Measurements from ENCODE around the gene PRR7.

The PRR7 gene

GRCh38 chr5:177491983-177492746, 45.6 kb downstream of the PRR7 start:
- peaks cover 33% of the 10 kb centered on the region for H3K4me1 Mint-ChIP-seq
- H3K9me3 Mint-ChIP-seq = no peaks in the 10 kb centered on the region
- H3K4me3 Mint-ChIP-seq = no peak overlapping the region
- DNase-seq (ENCODE audit: low spot score in 2 of 2) (no peak), ATAC-seq (ENCODE audit: low read depth) (no peak)
- no peak overlapping the region for H3K27ac Mint-ChIP-seq
- peaks cover 21% of the 10 kb centered on the region for H3K36me3 Mint-ChIP-seq
- H3K27me3 Mint-ChIP-seq = no peaks in the 10 kb centered on the region

- Mint-ChIP-seq H3K27me3 (no peaks in the 10 kb centered on the region), H3K4me1 (peaks cover 33% of the 10 kb centered on the region), H3K27ac (no peak overlapping the region)
Measured at GRCh38 chr5:177492841-177493240, 46.2 kb downstream of the PRR7 start.

GRCh38 chr5:177493795-177494345, 47.3 kb downstream of the PRR7 start:
- DNase-seq (ENCODE audit: low spot score in 2 of 2) = no peak
- peak overlapping the region; percentile 77 for H3K27ac Mint-ChIP-seq
- no peaks in the 10 kb centered on the region for H3K9me3 Mint-ChIP-seq
- H3K27me3 Mint-ChIP-seq = peaks cover 1% of the 10 kb centered on the region
- peaks cover 40% of the 10 kb centered on the region for H3K4me1 Mint-ChIP-seq
- H3K4me3 Mint-ChIP-seq = peak overlapping the region; percentile 25
- no peak for ATAC-seq (ENCODE audit: low read depth)
- H3K36me3 Mint-ChIP-seq = peaks cover 18% of the 10 kb centered on the region

More at GRCh38 chr5:177492841-177493240, 46.2 kb downstream of the PRR7 start:
- H3K9me3 Mint-ChIP-seq = no peaks in the 10 kb centered on the region
- peaks cover 21% of the 10 kb centered on the region for H3K36me3 Mint-ChIP-seq
- H3K4me3 Mint-ChIP-seq = no peak overlapping the region
- no peak for DNase-seq (ENCODE audit: low spot score in 2 of 2)
- ATAC-seq (ENCODE audit: low read depth) = no peak

GRCh38 chr5:177494346-177495195, 48.0 kb downstream of the PRR7 start:
- Mint-ChIP-seq H3K4me1 (peaks cover 40% of the 10 kb centered on the region), H3K4me3 (peak overlapping the region; percentile 25), H3K9me3 (no peaks in the 10 kb centered on the region), H3K27me3 (peaks cover 1% of the 10 kb centered on the region), H3K36me3 (peaks cover 18% of the 10 kb centered on the region), H3K27ac (peak overlapping the region; percentile 77)
- peak; percentile 61 for ATAC-seq (ENCODE audit: low read depth)
- DNase-seq (ENCODE audit: low spot score in 2 of 2) = peak in 1 of 2 donors; percentile 50

- Mint-ChIP-seq H3K9me3 (no peaks in the 10 kb centered on the region), H3K36me3 (peaks cover 14% of the 10 kb centered on the region), H3K4me1 (peaks cover 36% of the 10 kb centered on the region), H3K4me3 (peak overlapping the region; percentile 87), H3K27ac (no peak overlapping the region), H3K27me3 (peaks cover 1% of the 10 kb centered on the region)
- ATAC-seq (ENCODE audit: low read depth) (no peak), DNase-seq (ENCODE audit: low spot score in 2 of 2) (no peak)
Measured at GRCh38 chr5:177495243-177496060, 48.8 kb downstream of the PRR7 start.

GRCh38 chr5:177496070-177496726, 49.6 kb downstream of the PRR7 start:
- no peak for ATAC-seq (ENCODE audit: low read depth)
- peaks cover 1% of the 10 kb centered on the region for H3K27me3 Mint-ChIP-seq
- peak overlapping the region; percentile 30 for H3K27ac Mint-ChIP-seq

GRCh38 chr5:177496727-177497291, 50.2 kb downstream of the PRR7 start:
- no peak for ATAC-seq (ENCODE audit: low read depth)
- peaks cover 1% of the 10 kb centered on the region for H3K27me3 Mint-ChIP-seq

More at GRCh38 chr5:177496070-177496726, 49.6 kb downstream of the PRR7 start:
- H3K4me3 Mint-ChIP-seq = peak overlapping the region; percentile 87
- H3K9me3 Mint-ChIP-seq = no peaks in the 10 kb centered on the region
- H3K36me3 Mint-ChIP-seq = peaks cover 8% of the 10 kb centered on the region
- DNase-seq (ENCODE audit: low spot score in 2 of 2) = no peak
- H3K4me1 Mint-ChIP-seq = peaks cover 34% of the 10 kb centered on the region

GRCh38 chr5:177497292-177498012, 50.8 kb downstream of the PRR7 start, which contains the start of gene PDLIM7:
PDLIM7 (minus strand) TSS chr5:177497604; CDS start chr5:177496512, 1,092 bp downstream.
- H3K27ac Mint-ChIP-seq = peak within 1 kb of the TSS; percentile 69
- ATAC-seq (ENCODE audit: low read depth) (peak; percentile 82), DNase-seq (ENCODE audit: low spot score in 2 of 2) (peak; percentile 94 to 95)
- H3K9me3 Mint-ChIP-seq = no peaks in the 10 kb centered on the region
- peak within 1 kb of the TSS; percentile 87 for H3K4me3 Mint-ChIP-seq
- peaks cover 7% of the 10 kb centered on the region for H3K36me3 Mint-ChIP-seq
- peaks cover 42% of the 10 kb centered on the region for H3K4me1 Mint-ChIP-seq
- H3K27me3 Mint-ChIP-seq = peaks cover 1% of the 10 kb centered on the region

More at GRCh38 chr5:177496727-177497291, 50.2 kb downstream of the PRR7 start:
- DNase-seq (ENCODE audit: low spot score in 2 of 2) = no peak
- Mint-ChIP-seq H3K4me1 (peaks cover 36% of the 10 kb centered on the region), H3K4me3 (peak overlapping the region; percentile 87), H3K36me3 (peaks cover 6% of the 10 kb centered on the region), H3K27ac (no peak overlapping the region), H3K9me3 (no peaks in the 10 kb centered on the region)

- Mint-ChIP-seq H3K4me3 (peak overlapping the region; percentile 87), H3K27me3 (peaks cover 1% of the 10 kb centered on the region), H3K27ac (peak overlapping the region; percentile 69), H3K9me3 (no peaks in the 10 kb centered on the region), H3K4me1 (peaks cover 42% of the 10 kb centered on the region), H3K36me3 (peaks cover 5% of the 10 kb centered on the region)
- DNase-seq (ENCODE audit: low spot score in 2 of 2) = no peak
- ATAC-seq (ENCODE audit: low read depth) = no peak
Measured at GRCh38 chr5:177498013-177498787, 51.6 kb downstream of the PRR7 start.

GRCh38 chr5:177499842-177500241, 53.2 kb downstream of the PRR7 start:
- Mint-ChIP-seq H3K9me3 (no peaks in the 10 kb centered on the region), H3K4me3 (peak overlapping the region; percentile 39), H3K27me3 (peaks cover 1% of the 10 kb centered on the region), H3K27ac (no peak overlapping the region), H3K36me3 (peaks cover 5% of the 10 kb centered on the region), H3K4me1 (peaks cover 33% of the 10 kb centered on the region)
- DNase-seq (ENCODE audit: low spot score in 2 of 2) (no peak), ATAC-seq (ENCODE audit: low read depth) (no peak)

- DNase-seq (ENCODE audit: low spot score in 2 of 2) = peak; percentile 76 to 85
- Mint-ChIP-seq H3K9me3 (no peaks in the 10 kb centered on the region), H3K27ac (no peak overlapping the region), H3K4me3 (no peak overlapping the region), H3K27me3 (peaks cover 1% of the 10 kb centered on the region), H3K4me1 (peaks cover 32% of the 10 kb centered on the region), H3K36me3 (peaks cover 5% of the 10 kb centered on the region)
- peak; percentile 22 for ATAC-seq (ENCODE audit: low read depth)
Measured at GRCh38 chr5:177500685-177501522, 54.3 kb downstream of the PRR7 start.
